ENCODE results near the gene RBP5.
A peak's percentile ranks its signal among the peaks of the same experiment; 100 is the strongest.

Gene RBP5

GRCh38 chr12:7083125-7083524 lies 45.6 kb downstream of the RBP5 start (continued):
- TF ChIP-seq ZNF785 (tag by site-specific recombination; IDR thresholded peaks at IDR 0.05) (peak; percentile 51; the same call in 1 of the 2 replicates), ZNF19 (tag by site-specific recombination; IDR thresholded peaks at IDR 0.05; ENCODE audit: low read depth) (no peak)
- TF ChIP-seq, protein P1, sequence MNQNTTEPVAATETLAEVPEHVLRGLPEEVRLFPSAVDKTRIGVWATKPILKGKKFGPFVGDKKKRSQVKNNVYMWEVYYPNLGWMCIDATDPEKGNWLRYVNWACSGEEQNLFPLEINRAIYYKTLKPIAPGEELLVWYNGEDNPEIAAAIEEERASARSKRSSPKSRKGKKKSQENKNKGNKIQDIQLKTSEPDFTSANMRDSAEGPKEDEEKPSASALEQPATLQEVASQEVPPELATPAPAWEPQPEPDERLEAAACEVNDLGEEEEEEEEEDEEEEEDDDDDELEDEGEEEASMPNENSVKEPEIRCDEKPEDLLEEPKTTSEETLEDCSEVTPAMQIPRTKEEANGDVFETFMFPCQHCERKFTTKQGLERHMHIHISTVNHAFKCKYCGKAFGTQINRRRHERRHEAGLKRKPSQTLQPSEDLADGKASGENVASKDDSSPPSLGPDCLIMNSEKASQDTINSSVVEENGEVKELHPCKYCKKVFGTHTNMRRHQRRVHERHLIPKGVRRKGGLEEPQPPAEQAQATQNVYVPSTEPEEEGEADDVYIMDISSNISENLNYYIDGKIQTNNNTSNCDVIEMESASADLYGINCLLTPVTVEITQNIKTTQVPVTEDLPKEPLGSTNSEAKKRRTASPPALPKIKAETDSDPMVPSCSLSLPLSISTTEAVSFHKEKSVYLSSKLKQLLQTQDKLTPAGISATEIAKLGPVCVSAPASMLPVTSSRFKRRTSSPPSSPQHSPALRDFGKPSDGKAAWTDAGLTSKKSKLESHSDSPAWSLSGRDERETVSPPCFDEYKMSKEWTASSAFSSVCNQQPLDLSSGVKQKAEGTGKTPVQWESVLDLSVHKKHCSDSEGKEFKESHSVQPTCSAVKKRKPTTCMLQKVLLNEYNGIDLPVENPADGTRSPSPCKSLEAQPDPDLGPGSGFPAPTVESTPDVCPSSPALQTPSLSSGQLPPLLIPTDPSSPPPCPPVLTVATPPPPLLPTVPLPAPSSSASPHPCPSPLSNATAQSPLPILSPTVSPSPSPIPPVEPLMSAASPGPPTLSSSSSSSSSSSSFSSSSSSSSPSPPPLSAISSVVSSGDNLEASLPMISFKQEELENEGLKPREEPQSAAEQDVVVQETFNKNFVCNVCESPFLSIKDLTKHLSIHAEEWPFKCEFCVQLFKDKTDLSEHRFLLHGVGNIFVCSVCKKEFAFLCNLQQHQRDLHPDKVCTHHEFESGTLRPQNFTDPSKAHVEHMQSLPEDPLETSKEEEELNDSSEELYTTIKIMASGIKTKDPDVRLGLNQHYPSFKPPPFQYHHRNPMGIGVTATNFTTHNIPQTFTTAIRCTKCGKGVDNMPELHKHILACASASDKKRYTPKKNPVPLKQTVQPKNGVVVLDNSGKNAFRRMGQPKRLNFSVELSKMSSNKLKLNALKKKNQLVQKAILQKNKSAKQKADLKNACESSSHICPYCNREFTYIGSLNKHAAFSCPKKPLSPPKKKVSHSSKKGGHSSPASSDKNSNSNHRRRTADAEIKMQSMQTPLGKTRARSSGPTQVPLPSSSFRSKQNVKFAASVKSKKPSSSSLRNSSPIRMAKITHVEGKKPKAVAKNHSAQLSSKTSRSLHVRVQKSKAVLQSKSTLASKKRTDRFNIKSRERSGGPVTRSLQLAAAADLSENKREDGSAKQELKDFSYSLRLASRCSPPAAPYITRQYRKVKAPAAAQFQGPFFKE (tag by site-specific recombination; IDR thresholded peaks at IDR 0.05; ENCODE audit: borderline replicate concordance): peak; percentile 73; the same call in 1 of the 2 replicates

DNA sequence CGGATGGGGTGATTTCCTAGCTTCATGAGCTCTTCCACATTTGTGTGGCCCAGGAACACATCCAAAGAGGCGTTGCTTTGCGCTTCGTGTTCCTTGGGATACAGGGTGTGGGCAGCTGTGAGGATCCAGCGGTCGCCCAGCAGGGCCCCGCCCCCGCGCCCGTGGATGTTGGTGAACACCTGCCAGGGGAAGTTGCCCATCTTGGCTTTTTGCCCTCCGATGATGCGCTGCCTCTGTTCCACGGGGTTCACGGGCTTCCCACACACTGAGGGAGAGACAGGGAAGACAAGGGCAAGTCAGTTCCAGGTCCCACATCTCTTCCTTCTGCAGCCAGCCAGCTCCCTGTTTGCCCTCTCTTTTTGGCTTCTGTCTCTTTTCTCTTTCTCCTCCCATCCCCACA lies 47.7 kb downstream of the RBP5 start:
- ChIA-PET POLR2A (no interaction called here), CTCF (interaction anchor here (0.9 kb wide), 1 partner anchor 52 kb away, joined by 3 read pairs; no protein-coding TSS in a partner anchor)
- no peak overlapping the region for H3K27ac ChIP-seq (ENCODE audit: extremely low read depth, low read depth, low read length)
- TF ChIP-seq ZFHX2 (tag by site-specific recombination; conservative IDR thresholded peaks at IDR 0.05) (peak; percentile 68), EGR2 (tag by site-specific recombination; IDR thresholded peaks at IDR 0.05; ENCODE audit: low read depth) (peak; percentile 64), ZNF518A (tag by site-specific recombination; conservative IDR thresholded peaks at IDR 0.05; ENCODE audit: low read depth) (no peak), ZNF521 (tag by site-specific recombination; IDR thresholded peaks at IDR 0.05) (no peak)
- H3K36me3 ChIP-seq (ENCODE audit: control insufficient read depth in 2 of 2, insufficient read depth in 1 of 2, low read length in 2 of 2): peaks cover 0 to 16% of the 10 kb centered on the region in 2 experiments; a peak in 2 of 3 replicates
- H3K4me3 ChIP-seq (ENCODE audit: low read depth, low read length): no peak overlapping the region
- H3K9me3 ChIP-seq (ENCODE audit: control insufficient read depth, insufficient read depth, low read depth, low read length): no peaks in the 10 kb centered on the region
- no peaks in the 10 kb centered on the region for H3K4me1 ChIP-seq (ENCODE audit: control insufficient read depth, insufficient read depth, low read length)

GRCh38 chr12:7079826-7080125 lies 48.9 kb downstream of the RBP5 start:
- POLR2A ChIA-PET: no interaction called here
- Histone ChIP-seq H3K9me3 (ENCODE audit: control insufficient read depth, insufficient read depth, low read depth, low read length) (no peaks in the 10 kb centered on the region), H3K4me1 (ENCODE audit: control insufficient read depth, insufficient read depth, low read length) (no peaks in the 10 kb centered on the region), H3K36me3 (ENCODE audit: control insufficient read depth in 2 of 2, insufficient read depth in 1 of 2, low read length in 2 of 2) (peaks cover 0 to 10% of the 10 kb centered on the region in 2 experiments; a peak in 2 of 3 replicates), H3K27ac (ENCODE audit: extremely low read depth, low read depth, low read length) (no peak overlapping the region), H3K4me3 (ENCODE audit: low read depth, low read length) (no peak overlapping the region)
- CTCF ChIA-PET: interaction anchor here (0.6 to 1.4 kb wide), 3 partner anchors 8 to 61 kb away, joined by 3 to 4 read pairs (median 4); partner anchors contain the start of genes C1R and LPCAT3
- TF ChIP-seq ZNF132 (tag by site-specific recombination; IDR thresholded peaks at IDR 0.05; ENCODE audit: borderline replicate concordance) (no peak), ZNF510 (tag by site-specific recombination; IDR thresholded peaks at IDR 0.05; ENCODE audit: insufficient replicate concordance) (no peak), ZNF169 (tag by site-specific recombination; IDR thresholded peaks at IDR 0.05) (no peak), ZNF76 (tag by site-specific recombination; IDR thresholded peaks at IDR 0.05; ENCODE audit: borderline replicate concordance, low read depth) (no peak), ZXDB (tag by site-specific recombination; IDR thresholded peaks at IDR 0.05) (no peak), ZNF560 (tag by site-specific recombination; IDR thresholded peaks at IDR 0.05; ENCODE audit: borderline replicate concordance) (no peak), ZNF221 (tag by site-specific recombination; IDR thresholded peaks at IDR 0.05; ENCODE audit: borderline replicate concordance) (no peak), ZBTB17 (tag by site-specific recombination; IDR thresholded peaks at IDR 0.05) (no peak), TSHZ1 (tag by site-specific recombination; IDR thresholded peaks at IDR 0.05; ENCODE audit: borderline replicate concordance) (no peak), ZNF449 (tag by site-specific recombination; IDR thresholded peaks at IDR 0.05) (no peak)
